DND-41 (cell line): Measurements from ENCODE around the gene SLC6A4.

ENCODE experiments used
- EZH2 ChIP-seq: IDR thresholded peaks from 3 replicates; pipeline ENCODE4 v1.6.1; 2012; ENCODE audit warnings: borderline replicate concordance, low read depth, mild to moderate bottlenecking, moderate library complexity, low read length, inconsistent platforms; ENCODE audit not compliant: severe bottlenecking
- TF ChIP-seq, protein P1 (sequence below): IDR thresholded peaks from 2 replicates; pipeline ENCODE4 v1.5.1; 2012; ENCODE audit warnings: borderline replicate concordance, low read length, moderate library complexity, mild to moderate bottlenecking; ENCODE audit not compliant: poor library complexity, severe bottlenecking; ENCODE audit errors: extremely low read depth

- TF ChIP-seq, protein P1, sequence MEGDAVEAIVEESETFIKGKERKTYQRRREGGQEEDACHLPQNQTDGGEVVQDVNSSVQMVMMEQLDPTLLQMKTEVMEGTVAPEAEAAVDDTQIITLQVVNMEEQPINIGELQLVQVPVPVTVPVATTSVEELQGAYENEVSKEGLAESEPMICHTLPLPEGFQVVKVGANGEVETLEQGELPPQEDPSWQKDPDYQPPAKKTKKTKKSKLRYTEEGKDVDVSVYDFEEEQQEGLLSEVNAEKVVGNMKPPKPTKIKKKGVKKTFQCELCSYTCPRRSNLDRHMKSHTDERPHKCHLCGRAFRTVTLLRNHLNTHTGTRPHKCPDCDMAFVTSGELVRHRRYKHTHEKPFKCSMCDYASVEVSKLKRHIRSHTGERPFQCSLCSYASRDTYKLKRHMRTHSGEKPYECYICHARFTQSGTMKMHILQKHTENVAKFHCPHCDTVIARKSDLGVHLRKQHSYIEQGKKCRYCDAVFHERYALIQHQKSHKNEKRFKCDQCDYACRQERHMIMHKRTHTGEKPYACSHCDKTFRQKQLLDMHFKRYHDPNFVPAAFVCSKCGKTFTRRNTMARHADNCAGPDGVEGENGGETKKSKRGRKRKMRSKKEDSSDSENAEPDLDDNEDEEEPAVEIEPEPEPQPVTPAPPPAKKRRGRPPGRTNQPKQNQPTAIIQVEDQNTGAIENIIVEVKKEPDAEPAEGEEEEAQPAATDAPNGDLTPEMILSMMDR, result peak; percentile 57
- no peak for TF ChIP-seq EZH2
Observed at GRCh38 chr17:30278032-30278431, 42.5 kb upstream of the SLC6A4 start.
